HEK293T (cell line): ENCODE data around the gene TFIP11.

Source experiments
- CTCF ChIA-PET: fragments of 350-600 bp; formaldehyde crosslinking; extraction: SDS; loops from one replicate; lab custom pipeline; 2021; ENCODE audit warnings: antibody characterized with exemption, inconsistent platforms; lab: Yijun Ruan, JAX
- POLR2A ChIA-PET: fragments of 350-600 bp; formaldehyde crosslinking; extraction: SDS; loops from one replicate; lab custom pipeline; 2020; ENCODE audit warnings: antibody characterized with exemption, inconsistent platforms; lab: Yijun Ruan, JAX
- DNase-seq: peaks from one replicate; pipeline ENCODE4 v3.0.0; 2012; ENCODE audit warnings: mixed read lengths; ENCODE audit errors: extremely low spot score
- ARNT ChIP-seq: fragments of 450-650 bp; IDR thresholded peaks from 2 replicates; pipeline ENCODE4 v1.6.1; 2017; ENCODE audit warnings: mild to moderate bottlenecking
- BHLHE40 ChIP-seq: fragments of 450-650 bp; IDR thresholded peaks from 2 replicates; pipeline ENCODE4 v1.6.1; 2016; ENCODE audit warnings: mild to moderate bottlenecking, moderate library complexity, borderline replicate concordance
- CTBP1 ChIP-seq: fragments of 450-650 bp; IDR thresholded peaks from 2 replicates; pipeline ENCODE4 v1.6.1; 2016; ENCODE audit warnings: borderline replicate concordance
- ELF4 ChIP-seq: fragments of 450-650 bp; IDR thresholded peaks from 2 replicates; pipeline ENCODE4 v1.6.1; 2017; ENCODE audit warnings: antibody characterized with exemption
- FOXA1 ChIP-seq: fragments of 450-650 bp; IDR thresholded peaks from 2 replicates; pipeline ENCODE4 v1.6.1; 2016; ENCODE audit warnings: mild to moderate bottlenecking
- FOXK2 ChIP-seq: fragments of 450-650 bp; IDR thresholded peaks from 2 replicates; pipeline ENCODE4 v1.6.1; 2016; ENCODE audit warnings: mild to moderate bottlenecking
- FOXM1 ChIP-seq: fragments of 450-650 bp; IDR thresholded peaks from 2 replicates; pipeline ENCODE4 v1.6.1; 2017; ENCODE audit warnings: mild to moderate bottlenecking, borderline replicate concordance
- HDGF ChIP-seq: fragments of 450-650 bp; IDR thresholded peaks from 2 replicates; pipeline ENCODE4 v1.6.1; 2017; ENCODE audit warnings: antibody characterized with exemption, borderline replicate concordance
- L3MBTL2 ChIP-seq: fragments of 450-650 bp; conservative IDR thresholded peaks from 2 replicates; pipeline ENCODE4 v1.6.1; 2016; ENCODE audit warnings: mild to moderate bottlenecking
- LEF1 ChIP-seq: fragments of 450-650 bp; IDR thresholded peaks from 2 replicates; pipeline ENCODE4 v1.6.1; 2017; ENCODE audit warnings: mild to moderate bottlenecking, borderline replicate concordance
- NFRKB ChIP-seq: fragments of 450-650 bp; IDR thresholded peaks from 2 replicates; pipeline ENCODE4 v1.6.1; 2016; ENCODE audit warnings: mild to moderate bottlenecking, moderate library complexity
- PKNOX1 ChIP-seq: fragments of 450-650 bp; IDR thresholded peaks from 2 replicates; pipeline ENCODE4 v1.6.1; 2016
- SP1 ChIP-seq: fragments of 450-650 bp; IDR thresholded peaks from 2 replicates; pipeline ENCODE4 v1.6.1; 2017
- SUZ12 ChIP-seq: fragments of 450-650 bp; IDR thresholded peaks from 2 replicates; pipeline ENCODE4 v1.6.1; 2016; ENCODE audit warnings: mild to moderate bottlenecking
- TARDBP ChIP-seq: fragments of 450-650 bp; IDR thresholded peaks from 2 replicates; pipeline ENCODE4 v1.6.1; 2016
- ZNF384 ChIP-seq: fragments of 450-650 bp; IDR thresholded peaks from 2 replicates; pipeline ENCODE4 v1.6.1; 2016

The TFIP11 gene

GRCh38 chr22:26444777-26445176 is 67.5 kb downstream of the TFIP11 start:
- no peak for TF ChIP-seq PKNOX1
- TF ChIP-seq L3MBTL2 = no peak
- no peak for TF ChIP-seq ELF4
- TF ChIP-seq SP1 = no peak
- no peak for TF ChIP-seq LEF1
- no peak for TF ChIP-seq FOXA1
- TF ChIP-seq ARNT = no peak
- TF ChIP-seq TARDBP = no peak
- TF ChIP-seq FOXM1 = no peak
- no peak for TF ChIP-seq SUZ12
- no peak for TF ChIP-seq NFRKB
- TF ChIP-seq ZNF384 = no peak
- TF ChIP-seq HDGF = no peak
- TF ChIP-seq FOXK2 = no peak
- TF ChIP-seq BHLHE40 = no peak
- ChIA-PET CTCF (no interaction called here), POLR2A (no interaction called here)
- DNase-seq = no peak

- ChIA-PET POLR2A (interaction anchor here (0.7 kb wide), 1 partner anchor 12 kb away, joined by 3 read pairs; no protein-coding TSS in a partner anchor), CTCF (no interaction called here)
- no peak for TF ChIP-seq LEF1
- no peak for TF ChIP-seq HDGF
- no peak for TF ChIP-seq ARNT
- no peak for TF ChIP-seq SUZ12
- no peak for TF ChIP-seq FOXA1
- no peak for TF ChIP-seq TARDBP
- no peak for TF ChIP-seq NFRKB
- TF ChIP-seq CTBP1 = no peak
- no peak for TF ChIP-seq FOXM1
- TF ChIP-seq ELF4 = no peak
- no peak for TF ChIP-seq SP1
- TF ChIP-seq ZNF384 = no peak
- no peak for TF ChIP-seq FOXK2
- no peak for TF ChIP-seq BHLHE40
- no peak for TF ChIP-seq L3MBTL2
- TF ChIP-seq PKNOX1 = no peak
- no peak for DNase-seq
Observed at GRCh38 chr22:26443901-26444690, 68.2 kb downstream of the TFIP11 start.

- no peak for DNase-seq
- TF ChIP-seq L3MBTL2 (no peak), LEF1 (no peak), FOXK2 (no peak), HDGF (no peak), TARDBP (no peak), ZNF384 (no peak), SP1 (no peak), SUZ12 (no peak), ELF4 (no peak), FOXM1 (no peak), BHLHE40 (no peak), CTBP1 (no peak), PKNOX1 (no peak), NFRKB (no peak), FOXA1 (no peak)
- POLR2A ChIA-PET = no interaction called here
- CTCF ChIA-PET = interaction anchor here (0.6 kb wide), 1 partner anchor 47 kb away, joined by 3 read pairs; no protein-coding TSS in a partner anchor
Observed at GRCh38 chr22:26442086-26442756, 70.1 kb downstream of the TFIP11 start.
